ENCODE measurements around the gene MPP3.

- TF ChIP-seq CTCF (IDR thresholded peaks at IDR 0.05) (no peak), EZH2 (IDR thresholded peaks at IDR 0.05; ENCODE audit: borderline replicate concordance, insufficient read depth, low read depth, low read length, poor library complexity, severe bottlenecking) (no peak)
Measured at GRCh38 chr17:43840814-43841213, 7.9 kb upstream of the MPP3 start.
